Mammary epithelial cell (primary cell): ENCODE data around the gene NCLN.

ENCODE experiments used
- CTCF ChIP-seq, 2 donors: IDR thresholded peaks in 1 of 2; conservative IDR thresholded peaks in 1 of 2; 2 replicates each; pipeline ENCODE4 v1.5.1; 2011 to 2012; ENCODE audit warnings: inconsistent platforms in 2 of 2, low read length in 2 of 2, mild to moderate bottlenecking in 2 of 2, control low read depth in 1 of 2, low read depth in 1 of 2; ENCODE audit not compliant: insufficient read depth in 1 of 2; ENCODE audit errors: extremely low read depth in 1 of 2
- EZH2 ChIP-seq: IDR thresholded peaks from 2 replicates; pipeline ENCODE4 v1.6.1; 2012; ENCODE audit warnings: low read length, inconsistent platforms, borderline replicate concordance

- TF ChIP-seq CTCF (conservative IDR thresholded peaks at IDR 0.05 in 1 of 2, IDR thresholded peaks at IDR 0.05 in 1 of 2; ENCODE audit: extremely low read depth in 1 of 2, insufficient read depth in 1 of 2, low read depth in 1 of 2, low read length in 2 of 2) (no peak), EZH2 (no peak)
Measured at GRCh38 chr19:3206216-3206953, 20.7 kb downstream of the NCLN start.
